B cell (primary cell): ENCODE results near the gene ANKLE2. TPM values are rescaled to one million over a fixed set of nuclear protein-coding genes. Genes with fewer than 3 reads are reported as not detected.

Source experiments
- ATAC-seq: fragments of 200-7000 bp; cut with Tn5 transposase; one replicate; pipeline ENCODE4 v1.10.0; 2021; ENCODE audit warnings: low read depth, mild to moderate bottlenecking, moderate number of reproducible peaks, moderate library complexity
- CTCF ChIA-PET: fragments of 350-600 bp; sonication (Branson Sonifier 250); formaldehyde crosslinking; loops from one replicate; lab custom pipeline; 2021; ENCODE audit warnings: antibody characterized with exemption, inconsistent platforms; lab: Charles Lee
- POLR2A ChIA-PET: fragments of 350-600 bp; sonication (Branson Sonifier 250); formaldehyde crosslinking; loops from one replicate; lab custom pipeline; 2021; ENCODE audit warnings: antibody characterized with exemption; lab: Charles Lee
- DNase-seq: peaks from one replicate; pipeline ENCODE4 v3.0.0; 2013
- H2AFZ ChIP-seq: 2 replicates; pipeline ENCODE4 v1.6.1; 2012; ENCODE audit warnings: mild to moderate bottlenecking, low read depth, low read length; ENCODE audit not compliant: insufficient read depth, poor library complexity, severe bottlenecking
- H3K27ac ChIP-seq, 2 donors: 1 replicate in 1 of 2; 2 replicates in 1 of 2; pipeline ENCODE4 v1.5.1; 2012 to 2013; ENCODE audit warnings: low read length in 2 of 2, mild to moderate bottlenecking in 2 of 2, moderate library complexity in 1 of 2
- H3K27me3 ChIP-seq, 4 experiments: fragments of 200-600 bp in 1 of 4; sonication (generic) in 1 of 4; replicated peaks in 1 of 4; 1 replicate in 2 of 4; 2 replicates in 2 of 4; pipeline versions ENCODE4 v1.6.1 to v1.7.0; 2013 to 2016; ENCODE audit warnings: low read length in 3 of 4, mild to moderate bottlenecking in 2 of 4, mixed read lengths in 1 of 4, moderate library complexity in 1 of 4; ENCODE audit not compliant: insufficient read depth in 4 of 4, control insufficient read depth in 3 of 4; ENCODE audit errors: control extremely low read depth in 1 of 4
- H3K36me3 ChIP-seq, 2 experiments: replicated peaks in 1 of 2; 1 replicate in 1 of 2; 2 replicates in 1 of 2; pipeline versions ENCODE4 v1.6.1 to v1.7.1; 2013; ENCODE audit warnings: low read length in 1 of 2; ENCODE audit not compliant: insufficient read depth in 2 of 2, control insufficient read depth in 1 of 2; ENCODE audit errors: control extremely low read depth in 1 of 2, extremely low read depth in 1 of 2
- H3K4me1 ChIP-seq, 2 donors: fragments of 200-600 bp in 1 of 2; sonication (generic) in 1 of 2; 1 replicate in 1 of 2; 2 replicates in 1 of 2; pipeline versions ENCODE4 v1.5.1 to v1.6.1; 2013 to 2017; ENCODE audit warnings: low read length in 2 of 2; ENCODE audit not compliant: control insufficient read depth in 2 of 2, insufficient read depth in 2 of 2
- H3K4me2 ChIP-seq: replicated peaks from 2 replicates; pipeline ENCODE3; 2012; ENCODE audit warnings: mild to moderate bottlenecking, low read depth, low read length; ENCODE audit not compliant: poor library complexity, severe bottlenecking
- H3K4me3 ChIP-seq, 5 experiments: fragments of 200-600 bp in 1 of 5; sonication (generic) in 1 of 5; 1 replicate in 3 of 5; 2 replicates in 2 of 5; pipeline versions ENCODE4 v1.5.1 to v1.7.0; 2011 to 2016; ENCODE audit warnings: low read length in 4 of 5, mild to moderate bottlenecking in 4 of 5, low read depth in 2 of 5, control low read depth in 1 of 5, moderate library complexity in 1 of 5; ENCODE audit not compliant: insufficient read depth in 1 of 5; ENCODE audit errors: control extremely low read depth in 1 of 5, extremely low read depth in 1 of 5
- H3K79me2 ChIP-seq: fragments of 200-600 bp; sonication (generic); one replicate; pipeline ENCODE4 v1.6.0; 2016; ENCODE audit warnings: low read length; ENCODE audit not compliant: control insufficient read depth, insufficient read depth
- H3K9ac ChIP-seq: fragments of 200-600 bp; sonication (generic); 2 replicates; pipeline ENCODE4 v1.6.1; 2017; ENCODE audit warnings: mild to moderate bottlenecking, low read length, moderate library complexity
- H3K9me3 ChIP-seq, 3 donors: one replicate each; pipeline versions ENCODE4 v1.6.1 to v1.7.1; 2013; ENCODE audit warnings: low read length in 2 of 3; ENCODE audit not compliant: control insufficient read depth in 2 of 3, insufficient read depth in 1 of 3; ENCODE audit errors: control extremely low read depth in 1 of 3
- H4K20me1 ChIP-seq: 2 replicates; pipeline ENCODE4 v1.6.0; 2012; ENCODE audit warnings: mild to moderate bottlenecking, low read length; ENCODE audit not compliant: insufficient read depth, control insufficient read depth, poor library complexity, severe bottlenecking
- H3K27ac Mint-ChIP-seq: one replicate; pipeline ENCODE4 v1.8.0; 2021; ENCODE audit warnings: mixed read lengths
- H3K27me3 Mint-ChIP-seq: one replicate; pipeline ENCODE4 v1.8.0; 2021; ENCODE audit warnings: mixed read lengths
- H3K4me1 Mint-ChIP-seq: one replicate; pipeline ENCODE4 v1.8.0; 2021; ENCODE audit warnings: mixed read lengths
- H3K4me3 Mint-ChIP-seq: one replicate; pipeline ENCODE4 v1.8.0; 2021; ENCODE audit warnings: mixed read lengths
- H3K9me3 Mint-ChIP-seq: one replicate; pipeline ENCODE4 v1.8.0; 2022; ENCODE audit warnings: mixed read lengths; ENCODE audit not compliant: insufficient read depth
- EZH2 ChIP-seq: IDR thresholded peaks from 2 replicates; pipeline ENCODE4 v1.6.1; 2012; ENCODE audit warnings: borderline replicate concordance, low read depth, mild to moderate bottlenecking, moderate library complexity, low read length; ENCODE audit not compliant: insufficient read depth, poor library complexity, severe bottlenecking
- WGBS: methylation state at CpG from one replicate; pipeline ENCODE4 v1.1.5; 2013; ENCODE audit warnings: missing lambda C conversion rate; ENCODE audit not compliant: insufficient coverage; 5-methylcytosine and 5-hydroxymethylcytosine counted together
- intact Hi-C: fragments of 100-400 bp; cut with micrococcal nuclease; formaldehyde crosslinking; loops from one replicate; pipeline ENCODE4 v1.10.0; 2022
- polyA plus RNA-seq: library from polyadenylated mRNA; depleted of rRNA; stranded (reverse); fragments of >200 nt; gene quantifications from 2 replicates; pipeline ENCODE4 v1.2.3, GENCODE V29; 2012
- total RNA-seq, 2 donors: library from RNA; stranded (reverse); fragments of 120-200 nt in 1 of 2; gene quantifications; 1 replicate in 1 of 2; 2 replicates in 1 of 2; pipeline versions ENCODE4 v1.2.3 to v1.2.4, GENCODE V29; 2013 to 2022
- TF ChIP-seq, protein P1 (sequence below): fragments of 200-600 bp; IDR thresholded peaks from one replicate; pipeline ENCODE4 v1.8.0; 2022; ENCODE audit warnings: antibody characterized with exemption, mild to moderate bottlenecking

The ANKLE2 gene
- total and polyA plus RNA-seq, 2 donors (not counting 1 experiment from before 2014, with no cell fraction given) = 105 to 148 TPM

GRCh38 chr12:132807295-132808092, 45.9 kb upstream of the ANKLE2 start:
- ChIA-PET POLR2A (no interaction called here), CTCF (interaction anchor here (0.6 to 1.3 kb wide), 3 partner anchors 35 to 39 kb away, joined by 3 read pairs; no protein-coding TSS in a partner anchor)
- 96% methylated on average over 12 of the region's 25 CpGs for WGBS
- no peak for TF ChIP-seq EZH2
- TF ChIP-seq, protein P1, sequence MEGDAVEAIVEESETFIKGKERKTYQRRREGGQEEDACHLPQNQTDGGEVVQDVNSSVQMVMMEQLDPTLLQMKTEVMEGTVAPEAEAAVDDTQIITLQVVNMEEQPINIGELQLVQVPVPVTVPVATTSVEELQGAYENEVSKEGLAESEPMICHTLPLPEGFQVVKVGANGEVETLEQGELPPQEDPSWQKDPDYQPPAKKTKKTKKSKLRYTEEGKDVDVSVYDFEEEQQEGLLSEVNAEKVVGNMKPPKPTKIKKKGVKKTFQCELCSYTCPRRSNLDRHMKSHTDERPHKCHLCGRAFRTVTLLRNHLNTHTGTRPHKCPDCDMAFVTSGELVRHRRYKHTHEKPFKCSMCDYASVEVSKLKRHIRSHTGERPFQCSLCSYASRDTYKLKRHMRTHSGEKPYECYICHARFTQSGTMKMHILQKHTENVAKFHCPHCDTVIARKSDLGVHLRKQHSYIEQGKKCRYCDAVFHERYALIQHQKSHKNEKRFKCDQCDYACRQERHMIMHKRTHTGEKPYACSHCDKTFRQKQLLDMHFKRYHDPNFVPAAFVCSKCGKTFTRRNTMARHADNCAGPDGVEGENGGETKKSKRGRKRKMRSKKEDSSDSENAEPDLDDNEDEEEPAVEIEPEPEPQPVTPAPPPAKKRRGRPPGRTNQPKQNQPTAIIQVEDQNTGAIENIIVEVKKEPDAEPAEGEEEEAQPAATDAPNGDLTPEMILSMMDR = no peak
- H3K27ac Mint-ChIP-seq = no peak overlapping the region
- Histone ChIP-seq H3K27me3 (no peaks in the 10 kb centered on the region), H4K20me1 (peaks cover 37% of the 10 kb centered on the region), H3K79me2 (peaks cover 43% of the 10 kb centered on the region), H2AFZ (no peak overlapping the region), H3K9me3 (no peaks in the 10 kb centered on the region), H3K4me1 (no peaks in the 10 kb centered on the region), H3K27ac (no peak overlapping the region), H3K9ac (no peak overlapping the region), H3K36me3 (peaks cover under 1 to 57% of the 10 kb centered on the region in 2 experiments), H3K4me3 (no peak overlapping the region), H3K4me2 (no peak overlapping the region)
- peaks cover 4% of the 10 kb centered on the region for H3K4me1 Mint-ChIP-seq
- no peak overlapping the region for H3K4me3 Mint-ChIP-seq
- no peaks in the 10 kb centered on the region for H3K9me3 Mint-ChIP-seq
- intact Hi-C loops = no loop called here
- no peak for ATAC-seq
- no peak for DNase-seq
- H3K27me3 Mint-ChIP-seq = no peaks in the 10 kb centered on the region

GRCh38 chr12:132806857-132807256, 45.2 kb upstream of the ANKLE2 start:
- no peak overlapping the region for H3K4me3 ChIP-seq
- H3K36me3 ChIP-seq = peaks cover 0 to 56% of the 10 kb centered on the region in 2 experiments
- CTCF ChIA-PET = interaction anchor here (0.6 to 1.0 kb wide), 2 partner anchors 35 to 38 kb away, joined by 3 read pairs; no protein-coding TSS in a partner anchor
- H4K20me1 ChIP-seq = peaks cover 37% of the 10 kb centered on the region
- TF ChIP-seq, protein P1 = no peak
- no peak for TF ChIP-seq EZH2
- intact Hi-C loops = no loop called here
- POLR2A ChIA-PET = no interaction called here
- H3K9ac ChIP-seq = no peak overlapping the region
- ATAC-seq (no peak), DNase-seq (no peak)
- Mint-ChIP-seq H3K9me3 (no peaks in the 10 kb centered on the region), H3K4me3 (no peak overlapping the region), H3K27ac (no peak overlapping the region), H3K4me1 (peaks cover 1% of the 10 kb centered on the region), H3K27me3 (no peaks in the 10 kb centered on the region)
- no peak overlapping the region for H3K27ac ChIP-seq
- peaks cover 43% of the 10 kb centered on the region for H3K79me2 ChIP-seq
- H2AFZ ChIP-seq = no peak overlapping the region
- H3K27me3 ChIP-seq = no peaks in the 10 kb centered on the region
- no peaks in the 10 kb centered on the region for H3K4me1 ChIP-seq
- no peaks in the 10 kb centered on the region for H3K9me3 ChIP-seq
- no peak overlapping the region for H3K4me2 ChIP-seq
- 97% methylated on average over 18 of the region's 18 CpGs for WGBS
